ENCODE data around the gene EPHA6.
"Not testable (repeated sequence)": the region's sequence is repeated elsewhere in the genome, so short reads cannot be mapped to it uniquely, and the experiment has no call there.

Gene EPHA6

GRCh38 chr3:97579365-97579764 is 765.0 kb downstream of the EPHA6 start:
- DNase-seq (ENCODE audit: low read depth in 1 of 2, low spot score in 1 of 2), result no peak

GRCh38 chr3:97610626-97611025 is 796.2 kb downstream of the EPHA6 start:
- DNase-seq (ENCODE audit: low read depth in 1 of 2, low spot score in 1 of 2), result no peak

- no peak for DNase-seq (ENCODE audit: low read depth in 1 of 2, low spot score in 1 of 2)
These were observed 798.2 kb downstream of the EPHA6 start for GRCh38 chr3:97612632-97613031.

- DNase-seq (ENCODE audit: low read depth in 1 of 2, low spot score in 1 of 2), result no peak
These were observed 798.7 kb downstream of the EPHA6 start for GRCh38 chr3:97613139-97613538.

GRCh38 chr3:97620514-97620913 is 806.1 kb downstream of the EPHA6 start:
- DNase-seq (ENCODE audit: low read depth in 1 of 2, low spot score in 1 of 2), result not testable (repeated sequence)

- no peak for DNase-seq (ENCODE audit: low read depth in 1 of 2, low spot score in 1 of 2)
These were observed 822.1 kb downstream of the EPHA6 start for GRCh38 chr3:97636465-97636864.

GRCh38 chr3:97646932-97647331 is 832.5 kb downstream of the EPHA6 start:
- DNase-seq (ENCODE audit: low read depth in 1 of 2, low spot score in 1 of 2), result no peak

GRCh38 chr3:97647441-97647982 is 833.1 kb downstream of the EPHA6 start:
- no peak for DNase-seq (ENCODE audit: low read depth in 1 of 2, low spot score in 1 of 2)

- DNase-seq (ENCODE audit: low read depth in 1 of 2, low spot score in 1 of 2), result no peak
These were observed 841.6 kb downstream of the EPHA6 start for GRCh38 chr3:97655971-97656370.

GRCh38 chr3:97656638-97657037 is 842.2 kb downstream of the EPHA6 start:
- no peak for DNase-seq (ENCODE audit: low read depth in 1 of 2, low spot score in 1 of 2)

- no peak for DNase-seq (ENCODE audit: low read depth in 1 of 2, low spot score in 1 of 2)
These were observed 844.4 kb downstream of the EPHA6 start for GRCh38 chr3:97658668-97659285.

- DNase-seq (ENCODE audit: low read depth in 1 of 2, low spot score in 1 of 2), result no peak
These were observed 847.9 kb downstream of the EPHA6 start for GRCh38 chr3:97662264-97662663.

GRCh38 chr3:97662762-97663161 is 848.4 kb downstream of the EPHA6 start:
- no peak for DNase-seq (ENCODE audit: low read depth in 1 of 2, low spot score in 1 of 2)

GRCh38 chr3:97665896-97666295 is 851.5 kb downstream of the EPHA6 start:
- DNase-seq (ENCODE audit: low read depth in 1 of 2, low spot score in 1 of 2), result no peak

GRCh38 chr3:97670952-97671351 is 856.6 kb downstream of the EPHA6 start:
- DNase-seq (ENCODE audit: low read depth in 1 of 2, low spot score in 1 of 2), result no peak

- DNase-seq (ENCODE audit: low read depth in 1 of 2, low spot score in 1 of 2), result no peak
These were observed 859.1 kb downstream of the EPHA6 start for GRCh38 chr3:97673357-97673997.

GRCh38 chr3:97674461-97674860 is 860.1 kb downstream of the EPHA6 start:
- DNase-seq (ENCODE audit: low read depth in 1 of 2, low spot score in 1 of 2), result no peak

GRCh38 chr3:97680210-97680609 is 865.8 kb downstream of the EPHA6 start:
- DNase-seq (ENCODE audit: low read depth in 1 of 2, low spot score in 1 of 2), result no peak

- no peak for DNase-seq (ENCODE audit: low read depth in 1 of 2, low spot score in 1 of 2)
These were observed 866.3 kb downstream of the EPHA6 start for GRCh38 chr3:97680696-97681095.

GRCh38 chr3:97684490-97684889 is 870.1 kb downstream of the EPHA6 start:
- DNase-seq (ENCODE audit: low read depth in 1 of 2, low spot score in 1 of 2), result no peak

GRCh38 chr3:97686258-97686657 is 871.9 kb downstream of the EPHA6 start:
- DNase-seq (ENCODE audit: low read depth in 1 of 2, low spot score in 1 of 2), result no peak

- no peak for DNase-seq (ENCODE audit: low read depth in 1 of 2, low spot score in 1 of 2)
These were observed 873.3 kb downstream of the EPHA6 start for GRCh38 chr3:97687734-97688133.

GRCh38 chr3:97689111-97689510 is 874.7 kb downstream of the EPHA6 start:
- DNase-seq (ENCODE audit: low read depth in 1 of 2, low spot score in 1 of 2), result no peak
